Esophagus muscularis mucosa (tissue), 3 donors: ENCODE data around the gene EMC7.

Experiments used
- CTCF ChIP-seq, 3 experiments: fragments of 200-600 bp in 2 of 3; fragments of 450-650 bp in 1 of 3; sonication (generic) in 2 of 3; IDR thresholded peaks; one replicate each; pipeline ENCODE4 v1.5.1; 2017 to 2019; ENCODE audit warnings: antibody characterized with exemption in 3 of 3, mild to moderate bottlenecking in 2 of 3, moderate library complexity in 1 of 3
- POLR2A ChIP-seq: fragments of 450-650 bp; IDR thresholded peaks from one replicate; pipeline ENCODE4 v1.6.1; 2017; ENCODE audit warnings: antibody characterized with exemption, moderate library complexity, mild to moderate bottlenecking, low read depth

- TF ChIP-seq CTCF (IDR thresholded peaks at IDR 0.05), result no peak
- no peak for TF ChIP-seq POLR2A
These were observed 13.1 kb upstream of the EMC7 start for GRCh38 chr15:34114739-34115138.
